Measurements from ENCODE around the gene TRIM59. TPM values are rescaled to one million over a fixed set of nuclear protein-coding genes. Genes with fewer than 3 reads are reported as not detected.

Gene TRIM59
- total and polyA plus RNA-seq, 10 of the 15 experiments (the other 5 are each of a cell fraction or from before 2014, with no cell fraction given), result 14.4 to 105 (median 33.3) TPM

GRCh38 chr3:160392798-160393197 lies 56.8 kb downstream of the TRIM59 start (continued):
- TF ChIP-seq PRDM15 (CRISPR knock-in tag; IDR thresholded peaks at IDR 0.05), result no peak
- no peak for TF ChIP-seq PKNOX1 (IDR thresholded peaks at IDR 0.05)
- TF ChIP-seq ZBTB40 (IDR thresholded peaks at IDR 0.05; ENCODE audit: borderline replicate concordance), result no peak
- no peak for TF ChIP-seq RBBP5 (conservative IDR thresholded peaks at IDR 0.05)
- TF ChIP-seq CHD1 (IDR thresholded peaks at IDR 0.05; ENCODE audit: low read depth, low read length), result no peak
- no peak for TF ChIP-seq HCFC1 (IDR thresholded peaks at IDR 0.05; ENCODE audit: low read length)
- TF ChIP-seq MYB (IDR thresholded peaks at IDR 0.05; ENCODE audit: borderline replicate concordance, low read depth, low read length), result no peak
- TF ChIP-seq PAX5 (IDR thresholded peaks at IDR 0.05; ENCODE audit: borderline replicate concordance, low read depth, low read length), result no peak
